Activated CD8-positive, alpha-beta memory T cell treated with anti-CD3 and anti-CD28 coated beads for 48 hours (primary cell): ENCODE measurements around the gene STAMBPL1.
A peak's percentile ranks its signal among the peaks of the same experiment; 100 is the strongest.
"Not testable (repeated sequence)": the region's sequence is repeated elsewhere in the genome, so short reads cannot be mapped to it uniquely, and the experiment has no call there.

Experiments used
- DNase-seq, 3 experiments: peaks; one replicate each; pipeline ENCODE4 v3.0.0-alpha.2; 2020; ENCODE audit warnings: low read depth in 2 of 3, low spot score in 2 of 3

The STAMBPL1 gene

DNA sequence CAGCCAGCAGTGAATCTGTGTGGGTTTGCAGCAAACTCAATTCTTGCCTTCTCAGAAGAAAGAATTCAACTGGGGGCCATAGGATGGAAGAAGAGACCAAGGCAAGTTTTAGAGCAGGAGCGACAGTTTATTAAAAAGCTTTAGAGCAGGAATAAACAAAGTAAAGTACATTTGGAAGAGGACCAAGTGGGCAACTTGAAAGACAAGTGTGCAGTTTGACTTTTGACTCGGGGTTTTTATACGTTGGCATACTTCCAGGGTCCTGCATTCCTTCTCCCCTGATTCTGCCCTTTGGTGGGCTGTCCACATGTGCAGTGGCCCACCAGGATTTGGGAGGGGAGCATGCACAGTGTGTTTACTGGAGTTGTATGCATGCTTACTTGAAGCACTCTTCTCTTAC, 25.4 kb upstream of the STAMBPL1 start:
- DNase-seq, result no peak

DNA sequence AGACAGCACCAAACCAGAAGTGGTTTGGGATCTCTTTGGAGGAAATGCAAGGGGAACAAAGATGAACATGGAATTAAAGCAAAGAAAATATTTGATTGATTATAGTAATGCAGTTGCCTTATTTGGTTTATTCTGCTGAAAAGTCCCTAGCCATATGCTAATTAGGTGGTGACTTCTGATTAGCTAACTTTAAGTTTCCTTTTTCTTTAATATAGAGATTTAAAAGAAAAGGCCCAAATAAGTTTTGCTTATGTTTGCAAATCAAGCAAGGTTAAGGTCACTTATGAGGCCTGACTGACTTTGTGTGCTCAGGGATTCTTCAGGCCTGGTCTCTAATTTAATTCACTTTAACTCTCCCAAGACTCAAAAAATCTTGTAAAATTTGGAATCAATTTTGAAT, 22.2 kb upstream of the STAMBPL1 start:
- no peak for DNase-seq

DNA sequence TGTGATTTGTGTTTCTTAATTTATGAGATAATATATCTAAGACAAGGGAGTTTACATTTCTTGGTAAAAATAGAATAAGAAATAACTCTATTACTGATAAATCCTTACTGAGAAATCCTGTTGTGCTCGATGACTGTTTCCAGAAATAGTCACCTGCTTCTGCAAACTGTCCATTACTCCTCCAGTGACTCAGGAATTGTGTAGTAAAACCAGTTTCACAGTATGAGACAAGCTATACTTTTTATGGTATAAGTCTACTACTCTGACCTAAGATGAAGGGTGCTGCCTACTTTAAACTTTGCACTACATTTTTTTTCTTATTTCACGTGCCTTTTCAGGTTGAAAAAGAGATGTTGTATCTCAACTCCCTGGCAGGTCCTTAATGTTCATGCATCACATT, 21.6 kb upstream of the STAMBPL1 start:
- DNase-seq, result no peak

DNA sequence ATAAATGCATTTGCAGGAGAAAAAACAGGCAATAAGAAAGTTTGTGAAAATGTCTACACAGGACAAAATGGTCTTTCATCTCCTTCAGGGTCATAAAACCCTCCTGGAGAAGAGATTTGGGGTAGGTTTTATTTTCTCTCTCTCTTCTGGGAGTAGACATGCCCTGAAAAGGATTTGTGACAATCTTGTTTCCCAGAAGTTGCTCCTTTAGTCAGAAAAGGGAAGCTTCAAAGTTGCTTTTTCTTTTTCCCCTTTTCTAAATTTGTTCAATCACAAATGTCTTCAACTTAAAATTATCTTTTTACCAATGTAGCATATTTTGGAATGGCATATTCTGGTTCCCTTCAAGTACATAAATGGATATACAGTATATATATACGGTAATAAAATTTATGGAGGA, 19.0 kb upstream of the STAMBPL1 start:
- no peak for DNase-seq

DNA sequence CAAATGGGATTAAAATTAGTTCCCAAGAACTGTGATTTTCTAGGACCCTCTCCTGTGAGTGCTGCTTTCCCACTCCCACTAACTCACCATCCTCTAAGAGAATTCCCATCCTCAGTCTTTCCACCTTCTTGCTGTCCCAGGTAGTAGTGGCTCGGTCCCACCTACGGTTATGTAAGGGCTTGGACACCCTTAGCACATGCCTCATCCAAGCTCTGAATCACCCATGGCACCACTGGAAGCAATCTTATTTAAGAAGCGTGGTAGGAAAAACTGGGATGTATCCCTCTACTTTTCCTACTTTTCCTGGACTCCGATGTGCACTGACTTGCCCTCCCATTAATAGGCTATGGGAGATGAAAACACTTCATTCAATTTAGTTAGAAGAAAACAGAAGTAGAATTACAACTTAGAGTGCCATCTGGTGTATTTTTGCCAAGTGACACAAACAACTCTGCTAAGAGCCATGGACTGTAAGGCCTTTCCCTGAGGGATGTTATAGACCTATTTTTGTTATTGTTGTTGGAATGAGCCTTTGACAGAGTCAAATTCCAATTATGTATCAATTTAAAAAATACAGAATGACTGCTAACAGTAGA, 14.7 kb upstream of the STAMBPL1 start:
- DNase-seq, result no peak

DNA sequence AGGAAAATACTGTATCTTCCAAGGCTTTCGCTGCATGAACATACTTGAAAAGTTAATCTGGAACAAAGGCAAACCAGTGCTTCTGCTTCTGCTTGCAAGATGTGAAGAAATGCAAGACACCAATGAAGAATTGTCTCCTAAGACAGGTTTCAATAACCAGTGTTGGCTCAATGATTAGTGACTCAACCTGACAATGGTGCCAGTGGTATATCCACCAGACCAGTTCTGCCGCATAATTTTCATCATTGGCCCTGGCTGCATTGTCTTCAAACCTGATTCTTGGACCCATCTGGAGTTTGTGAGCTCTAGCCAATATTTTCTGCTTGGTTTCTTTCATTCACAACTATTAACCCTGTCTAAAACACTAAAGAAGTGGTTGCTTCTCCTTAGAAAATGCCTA, 13.6 kb upstream of the STAMBPL1 start:
- DNase-seq, result no peak

DNA sequence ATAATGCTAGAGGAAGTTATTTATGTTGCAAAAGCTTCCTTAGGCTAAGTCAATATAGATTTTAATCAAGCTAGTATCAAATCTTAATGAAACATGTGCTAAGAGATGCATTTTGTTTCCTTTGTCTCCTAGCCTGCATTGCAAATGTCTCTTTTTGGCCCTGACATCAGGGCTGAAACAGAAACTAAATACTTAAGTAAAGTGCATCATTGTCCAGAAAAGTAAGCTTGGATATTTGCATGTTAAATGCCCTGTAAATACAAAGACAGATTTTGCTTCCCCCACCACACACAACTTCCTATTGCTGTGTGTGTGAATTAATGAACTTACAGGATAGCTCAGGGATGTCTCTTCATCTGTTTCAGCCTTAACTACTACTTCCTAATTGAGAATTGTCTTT, 10.0 kb upstream of the STAMBPL1 start:
- DNase-seq, result no peak

DNA sequence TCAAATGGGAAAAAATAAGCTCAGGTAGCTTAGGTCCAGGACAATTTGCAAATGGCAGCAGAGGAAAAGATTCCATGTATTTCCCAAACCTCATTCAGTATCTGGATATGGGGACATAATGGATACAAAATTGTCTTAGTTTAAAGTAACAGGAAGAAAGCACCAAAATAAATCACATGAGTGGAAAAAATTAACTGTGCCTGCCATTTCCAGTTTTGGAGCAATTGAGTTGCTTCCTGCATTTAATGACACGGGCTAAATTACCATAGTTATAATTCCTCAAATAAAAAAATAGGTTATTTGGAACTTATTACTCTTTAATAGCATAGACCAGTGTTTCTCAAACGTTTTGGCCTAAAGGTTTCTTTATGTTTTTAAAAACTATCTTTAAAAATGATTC, 6.3 kb upstream of the STAMBPL1 start:
- no peak for DNase-seq

DNA sequence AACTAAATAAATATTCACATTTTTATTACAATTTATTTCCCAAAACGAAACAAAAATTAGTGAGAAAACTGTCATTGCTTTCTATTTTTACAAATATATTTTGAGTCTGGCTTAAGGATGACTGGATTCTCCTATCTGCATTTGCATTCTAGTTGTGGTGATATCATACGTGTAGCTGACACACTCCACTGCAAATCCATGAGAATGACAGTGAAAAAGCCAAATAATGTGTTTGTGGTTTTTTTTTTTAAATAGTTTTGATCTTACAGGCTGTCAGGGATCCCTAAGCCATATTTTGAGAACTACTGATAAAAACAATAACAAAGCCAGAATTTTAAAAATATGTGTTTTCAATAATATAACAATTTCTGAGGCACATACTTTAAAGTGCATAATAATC, 5.8 kb upstream of the STAMBPL1 start:
- no peak for DNase-seq

DNA sequence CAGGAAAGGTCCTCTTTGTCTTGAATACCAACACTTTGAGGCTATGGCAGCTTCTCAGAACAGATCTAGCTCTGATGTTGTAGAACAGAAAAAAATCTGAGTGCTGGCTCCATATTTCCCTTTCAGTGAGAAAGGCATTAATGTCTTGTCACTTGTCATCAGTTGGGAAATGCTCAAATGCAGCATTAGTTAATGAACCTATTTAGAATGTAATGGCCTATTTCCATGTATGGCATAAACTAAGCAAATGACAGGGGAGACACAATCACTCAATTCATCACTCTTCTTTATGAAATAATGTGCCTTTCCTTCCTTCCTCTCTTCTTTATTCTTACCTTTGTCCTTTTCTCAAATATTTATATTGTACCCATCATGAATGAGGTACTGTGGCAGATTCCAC, 5.0 kb upstream of the STAMBPL1 start:
- DNase-seq, result no peak

DNA sequence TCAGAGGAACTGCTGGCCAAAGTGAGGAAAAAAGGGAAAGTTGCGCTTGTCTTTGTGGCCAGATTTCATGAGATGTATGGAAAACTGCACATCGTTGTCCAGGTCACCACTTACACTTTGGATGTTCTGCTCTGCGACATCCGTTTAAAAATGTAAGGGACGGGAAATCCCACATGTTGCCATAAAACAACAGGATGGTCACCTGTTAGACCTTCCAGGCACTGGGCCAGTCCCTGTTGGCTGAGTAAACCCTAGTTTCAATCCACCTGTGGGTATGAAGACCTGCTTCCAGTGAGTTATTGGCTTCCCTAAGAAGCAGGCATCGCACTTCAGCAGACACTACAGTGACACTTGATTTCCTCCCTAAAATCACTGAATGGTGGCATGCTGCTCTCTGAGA, 2.7 kb upstream of the STAMBPL1 start:
- DNase-seq, result no peak

DNA sequence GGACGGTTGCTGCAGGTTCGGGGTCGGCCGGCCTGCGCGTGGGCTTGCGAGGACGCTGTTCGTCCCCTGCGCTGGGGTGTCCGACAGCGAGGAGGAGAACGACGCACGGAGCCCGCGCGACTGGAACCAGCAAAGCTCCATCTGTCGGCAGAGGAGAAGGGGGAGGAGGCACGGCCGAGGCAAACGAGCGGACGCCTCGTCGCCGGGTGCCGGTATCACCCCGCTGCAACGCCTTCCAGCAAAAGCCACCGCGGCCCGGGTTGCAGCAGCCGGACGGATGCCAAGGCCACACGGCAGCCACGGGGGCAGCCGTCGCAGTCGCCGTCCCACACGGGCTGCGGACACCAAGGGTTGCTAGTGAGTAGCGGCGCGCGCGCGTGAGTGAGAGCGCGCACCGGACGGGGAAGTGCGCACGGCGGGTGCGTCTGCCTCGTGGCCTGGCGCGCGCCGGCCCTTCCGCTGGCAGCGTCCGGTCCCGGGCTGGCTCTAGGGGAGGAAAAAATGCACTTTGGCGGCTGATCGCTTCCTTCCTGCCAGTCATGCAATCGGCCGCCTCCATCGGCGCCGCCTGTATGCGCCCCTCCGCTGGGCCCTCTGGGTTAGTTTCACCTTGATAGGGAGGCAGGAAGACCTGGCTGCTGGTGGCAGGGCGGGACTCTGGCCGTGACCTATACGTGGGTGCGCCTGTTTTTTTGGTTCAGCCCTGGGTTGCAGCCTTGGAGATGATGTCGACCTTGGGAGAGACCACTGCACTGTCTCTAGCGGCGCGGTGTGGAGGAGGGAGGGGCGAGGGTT, 434 bp downstream of the STAMBPL1 start:
- DNase-seq, result peak; percentile 58 to 60 (median 60)

DNA sequence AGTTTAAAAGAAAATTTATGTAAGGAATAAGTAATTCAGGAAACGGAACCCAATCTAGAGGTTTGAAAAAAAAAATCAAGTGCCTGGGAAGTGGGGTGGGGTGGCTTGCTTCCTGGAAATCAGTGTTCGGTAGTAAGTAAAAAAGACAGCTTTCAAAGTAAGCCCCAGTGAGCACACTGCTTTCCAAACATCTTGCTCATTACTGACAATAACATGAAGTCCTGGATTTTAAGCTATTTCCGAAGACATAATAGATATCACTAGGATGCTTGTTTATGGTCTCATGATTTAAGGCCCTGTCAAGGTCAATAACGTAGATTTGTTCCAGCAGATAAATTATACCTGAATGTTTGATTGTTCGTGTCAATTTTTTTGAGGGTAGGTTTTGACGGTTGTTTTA, 1.3 kb downstream of the STAMBPL1 start:
- no peak for DNase-seq

DNA sequence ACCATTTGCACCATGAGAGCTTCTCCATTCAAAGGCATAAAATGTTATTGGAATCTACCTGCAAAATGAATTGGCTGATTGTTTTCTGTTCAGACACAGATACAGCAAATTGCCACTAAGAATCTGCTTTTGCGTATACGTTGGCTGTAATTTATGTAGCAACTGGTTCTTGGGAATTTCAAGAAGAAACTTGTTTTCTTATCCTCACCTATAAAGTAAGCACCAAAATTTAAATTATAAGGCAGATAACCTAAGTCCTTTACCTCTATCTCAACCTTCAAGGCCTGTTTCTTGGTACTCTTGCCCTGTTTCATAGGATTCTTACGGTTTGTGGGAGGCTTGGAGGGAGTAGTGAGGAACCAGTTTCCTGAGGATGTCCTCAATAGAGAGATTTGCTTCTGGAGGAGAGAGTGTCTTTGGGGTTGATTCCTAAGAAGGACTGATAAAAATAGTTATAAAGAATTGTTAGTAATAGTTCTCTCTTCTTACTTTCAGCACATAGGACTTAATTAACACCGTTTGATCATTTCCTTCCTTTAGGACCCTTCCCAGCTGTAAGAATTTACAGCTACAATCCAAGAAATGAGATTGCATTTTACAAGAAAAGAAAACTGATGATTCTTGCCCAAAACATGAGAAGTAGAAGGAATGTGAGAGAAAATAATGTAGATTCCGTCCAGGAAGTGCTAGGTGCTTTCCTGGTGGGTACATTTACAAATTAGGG, 2.0 kb downstream of the STAMBPL1 start:
- DNase-seq, result no peak

DNA sequence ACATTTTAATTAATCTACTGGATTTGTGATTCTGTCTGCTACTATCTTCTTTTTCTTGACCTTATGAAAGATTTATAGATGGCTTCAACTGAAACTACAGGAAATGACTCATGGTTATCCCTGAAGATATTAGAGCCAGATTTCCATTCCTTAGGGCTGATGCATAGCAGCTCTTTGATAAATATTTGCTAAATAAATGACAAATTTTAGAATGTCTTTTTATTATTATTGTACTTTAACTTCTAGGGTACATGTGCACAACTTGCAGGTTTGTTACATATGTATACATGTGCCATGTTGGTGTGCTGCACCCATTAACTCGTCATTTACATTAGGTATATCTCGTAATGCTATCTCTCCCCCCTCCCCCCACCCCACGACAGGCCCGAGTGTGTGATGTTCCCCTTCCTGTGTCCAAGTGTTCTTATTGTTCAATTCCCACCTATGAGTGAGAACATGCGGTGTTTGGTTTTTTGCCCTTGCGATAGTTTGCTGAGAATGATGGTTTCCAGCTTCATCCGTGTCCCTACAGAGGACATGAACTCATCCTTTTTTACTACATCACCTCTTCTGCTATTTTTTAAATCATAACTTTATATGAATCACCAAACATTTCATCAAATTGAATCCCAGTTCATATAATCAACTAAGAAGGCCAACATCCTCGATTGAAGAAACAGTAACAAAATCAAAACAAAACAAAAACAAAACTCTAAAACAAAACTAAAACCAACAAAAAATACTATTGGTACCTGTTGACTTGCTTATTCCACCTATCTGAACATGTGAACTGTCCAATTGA, 2.8 kb downstream of the STAMBPL1 start:
- not testable (repeated sequence) for DNase-seq

DNA sequence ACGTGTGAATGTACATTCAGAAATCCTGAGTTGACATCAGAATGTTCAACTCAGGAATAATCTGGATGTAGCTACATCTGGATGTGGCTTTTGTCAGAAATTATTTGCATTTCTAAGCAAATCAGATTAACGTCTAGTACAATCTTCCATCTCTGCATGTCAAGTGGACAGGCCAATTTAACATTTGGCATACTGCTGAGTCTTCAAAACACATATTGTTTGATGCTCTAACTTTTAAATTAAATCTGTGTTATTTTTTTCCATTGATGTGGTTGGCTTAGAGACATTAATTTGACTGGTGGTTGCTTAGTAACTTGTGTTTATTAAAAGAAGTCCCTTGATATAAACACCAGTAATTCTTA, 3.4 kb downstream of the STAMBPL1 start:
- no peak for DNase-seq

DNA sequence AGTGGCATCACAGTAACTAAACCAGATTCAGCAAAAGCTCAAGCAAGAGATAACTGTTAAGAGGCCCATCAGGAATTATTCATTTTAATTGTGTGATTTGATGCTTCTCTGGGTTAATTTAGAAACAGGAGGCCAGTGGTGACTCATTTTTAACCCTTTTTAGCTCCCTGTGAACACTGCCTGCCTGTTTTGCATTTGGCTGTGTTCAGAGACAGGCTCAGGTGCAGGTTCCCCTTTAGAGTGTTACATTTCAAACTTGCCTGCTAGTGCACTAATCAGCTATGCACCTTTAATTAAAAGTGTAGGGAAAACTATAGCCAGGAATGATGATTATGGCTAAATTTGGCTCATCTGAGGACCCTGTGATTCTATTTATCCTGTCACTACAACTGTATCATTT, 6.5 kb downstream of the STAMBPL1 start:
- no peak for DNase-seq

DNA sequence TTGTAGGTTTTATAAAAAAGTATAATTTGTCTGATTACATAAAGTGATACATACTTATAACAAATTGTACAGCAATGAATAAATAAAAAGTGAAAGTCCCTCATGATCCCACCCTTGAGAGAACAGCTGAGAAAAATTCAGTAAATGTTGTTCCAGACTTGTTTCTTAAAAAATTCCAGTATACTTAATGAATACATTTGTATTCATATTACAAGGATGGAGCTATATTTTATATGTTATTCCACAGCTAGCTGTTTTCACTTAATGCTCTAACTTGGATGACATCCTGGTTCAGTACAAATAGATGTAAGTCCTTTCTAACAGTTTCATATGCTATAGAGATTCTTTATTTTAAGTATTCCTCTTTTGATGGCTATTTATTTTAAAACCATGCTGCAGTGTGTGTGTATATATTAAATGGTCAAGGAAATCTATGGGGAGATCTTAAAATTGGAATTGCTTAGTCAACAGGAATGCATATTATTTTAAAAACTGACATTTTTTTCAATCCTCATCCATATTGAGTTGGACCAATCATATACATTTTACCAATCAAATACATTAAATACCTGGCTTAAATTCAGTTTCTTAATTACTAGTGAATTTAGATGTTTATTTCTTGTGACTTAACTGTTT, 8.9 kb downstream of the STAMBPL1 start:
- no peak for DNase-seq

DNA sequence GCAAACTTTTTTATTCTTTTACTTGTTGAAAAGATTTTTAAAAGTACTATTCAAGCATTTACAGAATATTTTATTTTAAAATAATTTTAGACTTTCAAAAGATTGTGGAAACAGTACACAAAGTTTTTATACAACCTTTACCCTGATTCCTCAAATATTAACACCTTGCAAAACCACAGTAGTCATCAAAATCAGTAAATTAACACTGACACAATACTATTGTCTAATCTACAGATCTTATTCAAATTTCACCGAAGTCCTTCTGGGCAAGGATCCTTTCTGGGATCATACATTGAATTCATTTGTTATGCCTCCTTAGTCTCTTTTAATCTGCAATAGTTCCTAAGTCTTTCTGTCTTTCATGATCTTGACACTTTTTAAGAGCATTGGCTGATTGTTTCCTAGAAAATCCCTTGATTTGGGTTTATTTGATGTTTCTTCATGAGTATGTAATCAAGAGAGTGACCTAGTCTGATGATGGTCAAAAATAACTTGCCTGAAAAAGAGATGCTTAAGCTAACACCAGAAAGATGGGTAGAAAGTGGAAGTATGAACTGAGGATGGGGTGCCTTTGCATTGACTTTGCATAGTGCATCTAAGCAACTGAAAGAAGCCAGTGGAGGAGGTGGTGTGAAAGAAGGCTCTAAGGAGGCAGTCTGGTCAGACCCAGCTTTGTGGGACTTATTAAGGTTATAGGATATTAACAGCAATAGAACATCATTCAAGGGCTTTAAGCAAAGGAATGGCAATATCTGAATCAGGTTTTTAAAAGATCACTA, 9.7 kb downstream of the STAMBPL1 start:
- no peak for DNase-seq

DNA sequence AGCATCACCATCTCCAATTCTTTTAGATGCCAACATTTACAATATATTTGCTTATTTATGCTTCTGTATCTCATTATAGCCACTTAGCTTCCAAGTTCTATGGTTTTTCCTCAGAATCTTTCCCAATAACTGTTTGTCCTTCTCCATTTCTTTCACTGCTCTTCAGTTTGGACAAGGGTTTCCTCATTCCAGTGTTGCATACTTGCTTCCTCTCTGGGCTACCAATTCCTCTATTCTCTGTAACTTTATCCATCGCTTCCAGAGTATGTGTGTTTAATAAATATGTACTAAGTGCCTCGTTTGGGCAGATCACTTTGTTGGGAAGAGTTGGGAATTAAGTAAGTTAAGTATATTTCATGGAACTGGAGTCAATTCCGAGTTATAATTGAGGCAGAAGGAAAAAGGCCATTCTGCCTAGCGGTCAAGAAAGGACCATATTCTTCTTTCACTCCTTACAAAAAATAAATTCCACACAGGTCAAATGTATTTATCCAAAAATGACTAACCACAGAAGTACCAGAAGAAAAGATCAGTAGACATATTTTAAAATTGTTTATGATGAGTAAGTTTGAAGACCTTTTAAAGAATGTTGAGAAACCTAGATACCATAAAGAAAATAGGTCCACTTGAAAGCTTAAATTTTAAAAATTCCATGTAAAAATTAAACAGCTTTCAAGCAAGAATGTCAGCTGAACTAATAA, 10.8 kb downstream of the STAMBPL1 start:
- no peak for DNase-seq
